ENCODE measurements around the gene COL24A1.

DNA sequence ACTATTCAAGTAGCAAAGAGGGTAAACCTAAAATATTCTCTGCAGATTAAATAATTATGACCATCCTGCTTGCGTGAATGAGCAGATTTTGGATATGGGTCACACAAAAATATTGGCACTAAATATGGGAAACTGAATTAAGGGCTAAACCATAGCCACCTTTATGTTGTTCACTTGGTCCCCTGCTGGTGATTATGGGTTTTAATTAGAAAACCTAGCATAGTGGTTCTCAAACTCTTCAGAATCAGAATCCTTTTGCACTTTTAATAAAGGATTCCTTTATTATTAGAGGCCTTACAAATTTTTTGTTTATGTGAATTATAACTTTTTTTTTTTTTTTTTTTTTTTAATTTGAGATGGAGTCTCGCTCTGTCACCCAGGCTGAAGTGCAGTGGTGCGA lies 409.8 kb downstream of the COL24A1 start:
- TF ChIP-seq YY1 (IDR thresholded peaks at IDR 0.05; ENCODE audit: insufficient read depth, insufficient read length), result no peak
- no peak for TF ChIP-seq ZNF274 (IDR thresholded peaks at IDR 0.05; ENCODE audit: low read depth, low read length)
- TF ChIP-seq SUZ12 (IDR thresholded peaks at IDR 0.05; ENCODE audit: extremely low read depth, insufficient read depth, insufficient read length), result no peak

All from NT2/D1 (cell line).